Thoracic aorta (tissue), 2 donors: ENCODE results near the gene INKA1. TPM values are rescaled to one million over a fixed set of nuclear protein-coding genes. Genes with fewer than 3 reads are reported as not detected.

ENCODE experiments used
- ATAC-seq: fragments of 150-250 bp; one replicate; pipeline ENCODE4 v1.8.0; 2017; ENCODE audit warnings: low read depth; ENCODE audit not compliant: insufficient number of reproducible peaks, low FRiP score
- DNase-seq: peaks from one replicate; pipeline ENCODE4 v3.0.0-alpha.2; 2020; ENCODE audit warnings: low spot score
- H3K27ac ChIP-seq, 2 donors: fragments of 200-600 bp; sonication (generic); 1 replicate in 1 of 2; 2 replicates in 1 of 2; pipeline ENCODE4 v1.5.1; 2016; ENCODE audit warnings: mild to moderate bottlenecking in 2 of 2, moderate library complexity in 2 of 2
- H3K27me3 ChIP-seq: fragments of 200-600 bp; sonication (generic); replicated peaks from 2 replicates; pipeline ENCODE4 v1.6.0; 2016; ENCODE audit warnings: mild to moderate bottlenecking; ENCODE audit not compliant: insufficient read depth
- H3K36me3 ChIP-seq: fragments of 200-600 bp; sonication (generic); one replicate; pipeline ENCODE4 v1.5.1; 2016
- H3K4me1 ChIP-seq, 2 donors: fragments of 200-600 bp; sonication (generic); 1 replicate in 1 of 2; 2 replicates in 1 of 2; pipeline versions ENCODE4 v1.5.1 to v1.6.0; 2016; ENCODE audit warnings: low read depth in 2 of 2, mild to moderate bottlenecking in 1 of 2; ENCODE audit not compliant: control insufficient read depth in 1 of 2
- H3K4me3 ChIP-seq: fragments of 200-600 bp; sonication (generic); 2 replicates; pipeline ENCODE4 v1.5.1; 2016; ENCODE audit warnings: mild to moderate bottlenecking
- H3K9me3 ChIP-seq: fragments of 200-600 bp; sonication (generic); 2 replicates; pipeline ENCODE4 v1.5.1; 2016
- total RNA-seq, 2 donors: library from RNA; depleted of rRNA; stranded (reverse); fragments of >200 nt; gene quantifications; one replicate each; pipeline versions ENCODE4 v1.1.0 to v1.2.3, GENCODE V29; 2016
- TF ChIP-seq, protein P1 (sequence below): fragments of 200-600 bp; sonication (generic); IDR thresholded peaks from one replicate; pipeline ENCODE4 v1.5.1; 2019; ENCODE audit warnings: antibody characterized with exemption

INKA1 gene
- total RNA-seq, 2 donors from 2014 or later, result 6.4 to 9.2 TPM

DNA sequence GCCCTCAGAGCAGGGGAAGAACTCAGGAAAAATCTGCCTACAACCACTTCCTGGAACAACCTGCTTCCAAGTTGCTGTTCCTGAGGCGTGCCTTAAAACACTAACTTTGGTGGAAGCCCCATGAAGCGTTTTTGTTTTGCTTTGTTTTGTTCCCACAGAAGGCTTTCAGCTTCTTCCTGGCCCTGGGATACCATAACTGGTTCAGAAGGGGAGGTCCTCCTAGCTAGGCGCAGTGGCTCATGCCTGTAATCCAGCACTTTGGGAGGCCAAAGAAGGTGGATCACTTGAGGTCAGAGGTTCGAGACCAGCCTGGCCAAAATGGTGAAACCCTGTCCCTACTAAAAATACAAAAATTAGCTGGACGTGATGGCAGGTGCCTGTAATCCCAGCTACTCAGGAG is 15.5 kb upstream of the INKA1 start:
- no peaks in the 10 kb centered on the region for H3K27me3 ChIP-seq
- H3K27ac ChIP-seq, result peak overlapping the region; percentile 86 to 88
- peaks cover 20 to 28% of the 10 kb centered on the region in 2 donors for H3K4me1 ChIP-seq
- H3K36me3 ChIP-seq, result no peaks in the 10 kb centered on the region
- TF ChIP-seq, protein P1, sequence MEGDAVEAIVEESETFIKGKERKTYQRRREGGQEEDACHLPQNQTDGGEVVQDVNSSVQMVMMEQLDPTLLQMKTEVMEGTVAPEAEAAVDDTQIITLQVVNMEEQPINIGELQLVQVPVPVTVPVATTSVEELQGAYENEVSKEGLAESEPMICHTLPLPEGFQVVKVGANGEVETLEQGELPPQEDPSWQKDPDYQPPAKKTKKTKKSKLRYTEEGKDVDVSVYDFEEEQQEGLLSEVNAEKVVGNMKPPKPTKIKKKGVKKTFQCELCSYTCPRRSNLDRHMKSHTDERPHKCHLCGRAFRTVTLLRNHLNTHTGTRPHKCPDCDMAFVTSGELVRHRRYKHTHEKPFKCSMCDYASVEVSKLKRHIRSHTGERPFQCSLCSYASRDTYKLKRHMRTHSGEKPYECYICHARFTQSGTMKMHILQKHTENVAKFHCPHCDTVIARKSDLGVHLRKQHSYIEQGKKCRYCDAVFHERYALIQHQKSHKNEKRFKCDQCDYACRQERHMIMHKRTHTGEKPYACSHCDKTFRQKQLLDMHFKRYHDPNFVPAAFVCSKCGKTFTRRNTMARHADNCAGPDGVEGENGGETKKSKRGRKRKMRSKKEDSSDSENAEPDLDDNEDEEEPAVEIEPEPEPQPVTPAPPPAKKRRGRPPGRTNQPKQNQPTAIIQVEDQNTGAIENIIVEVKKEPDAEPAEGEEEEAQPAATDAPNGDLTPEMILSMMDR, result no peak
- no peak for DNase-seq
- H3K4me3 ChIP-seq, result no peak overlapping the region
- no peak for ATAC-seq
- no peaks in the 10 kb centered on the region for H3K9me3 ChIP-seq

DNA sequence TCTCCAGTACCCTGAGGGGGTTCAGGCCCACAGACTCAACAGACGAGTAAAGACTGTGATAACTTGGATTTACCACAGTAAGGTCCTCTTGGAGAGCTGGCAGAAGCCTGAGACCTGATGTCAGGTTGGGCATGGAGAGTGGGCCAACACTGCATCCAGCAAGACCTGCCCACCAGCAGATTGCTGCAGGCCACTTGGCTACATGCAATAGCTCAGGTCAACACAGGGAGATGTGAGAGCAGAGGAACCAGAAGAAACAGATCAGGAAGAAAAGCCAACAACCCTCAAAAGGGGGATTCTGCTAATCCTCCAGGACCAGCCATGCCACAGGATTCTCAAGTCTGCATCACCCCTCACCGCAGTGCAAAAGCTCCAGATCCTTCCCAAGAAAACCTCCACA is 15.0 kb upstream of the INKA1 start:
- no peak overlapping the region for H3K4me3 ChIP-seq
- H3K4me1 ChIP-seq, result peaks cover 20 to 23% of the 10 kb centered on the region in 2 donors
- H3K27ac ChIP-seq, result no peak overlapping the region
- H3K9me3 ChIP-seq, result no peaks in the 10 kb centered on the region
- H3K36me3 ChIP-seq, result no peaks in the 10 kb centered on the region
- TF ChIP-seq, protein P1, result no peak
- H3K27me3 ChIP-seq, result no peaks in the 10 kb centered on the region
- no peak for ATAC-seq
- DNase-seq, result no peak

DNA sequence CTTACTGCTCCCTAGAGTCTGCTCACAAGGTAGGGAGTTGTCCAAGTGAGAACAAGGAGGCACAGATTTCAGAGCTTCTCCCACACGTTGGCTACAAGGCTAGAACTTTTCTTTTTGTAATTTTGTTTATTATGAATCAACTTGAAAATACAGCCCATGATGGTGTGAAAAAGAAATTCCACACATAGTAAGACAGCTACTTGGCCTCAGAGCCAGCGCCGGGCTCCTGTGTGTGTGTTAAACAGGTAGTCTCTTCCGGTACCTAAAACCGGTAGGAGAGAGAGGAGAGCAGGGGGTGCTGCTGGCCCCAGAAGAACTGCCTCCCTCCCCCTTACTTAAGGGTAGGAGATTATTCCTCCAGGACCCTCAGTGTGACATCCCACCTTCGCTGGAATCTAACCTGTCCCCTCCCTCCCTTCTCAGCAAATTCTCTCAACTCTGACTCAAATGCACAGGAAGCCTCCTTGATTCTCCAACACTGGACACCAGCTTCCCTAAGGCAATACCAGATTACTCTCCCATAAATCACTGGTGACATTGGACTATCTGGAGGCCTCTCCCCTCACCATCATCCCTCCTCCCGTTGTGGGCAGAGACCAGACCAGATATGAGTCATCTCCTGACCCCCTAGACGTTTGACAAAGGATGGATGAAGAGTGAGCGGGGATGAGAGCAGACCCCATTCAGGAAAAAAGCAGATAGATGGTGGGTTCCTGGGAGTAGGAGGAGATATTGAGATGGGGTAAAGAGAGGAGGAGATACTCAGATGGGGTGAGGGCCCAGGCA is 12.2 kb upstream of the INKA1 start:
- Histone ChIP-seq H3K36me3 (no peaks in the 10 kb centered on the region), H3K4me1 (peaks cover 5 to 8% of the 10 kb centered on the region in 2 donors), H3K9me3 (no peaks in the 10 kb centered on the region), H3K27me3 (no peaks in the 10 kb centered on the region), H3K4me3 (no peak overlapping the region), H3K27ac (no peak overlapping the region)
- ATAC-seq, result no peak
- TF ChIP-seq, protein P1, result no peak
- DNase-seq, result no peak

DNA sequence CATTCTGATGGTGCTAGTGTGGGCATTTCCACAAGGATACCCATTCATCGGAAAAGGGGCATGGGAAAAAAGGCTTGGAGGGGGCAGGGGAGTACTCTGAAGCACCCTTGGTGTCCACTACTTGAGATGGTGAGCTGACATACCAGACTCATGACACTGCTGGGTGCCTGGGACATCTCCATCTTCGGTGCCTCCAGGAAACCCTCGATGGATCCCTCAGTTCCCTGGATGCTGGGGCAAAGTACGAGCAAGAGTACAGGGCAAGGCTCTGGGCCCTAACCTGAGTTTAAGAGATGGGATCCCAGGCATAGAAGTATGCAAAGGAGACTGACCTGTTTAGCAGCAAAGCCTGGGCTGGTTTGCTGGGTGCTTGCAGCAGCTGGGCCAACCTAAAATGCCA is 11.5 kb upstream of the INKA1 start:
- Histone ChIP-seq H3K27me3 (no peaks in the 10 kb centered on the region), H3K4me1 (peaks cover 5 to 8% of the 10 kb centered on the region in 2 donors), H3K9me3 (no peaks in the 10 kb centered on the region), H3K4me3 (no peak overlapping the region), H3K36me3 (no peaks in the 10 kb centered on the region), H3K27ac (no peak overlapping the region)
- ATAC-seq (no peak), DNase-seq (no peak)
- TF ChIP-seq, protein P1, result no peak

DNA sequence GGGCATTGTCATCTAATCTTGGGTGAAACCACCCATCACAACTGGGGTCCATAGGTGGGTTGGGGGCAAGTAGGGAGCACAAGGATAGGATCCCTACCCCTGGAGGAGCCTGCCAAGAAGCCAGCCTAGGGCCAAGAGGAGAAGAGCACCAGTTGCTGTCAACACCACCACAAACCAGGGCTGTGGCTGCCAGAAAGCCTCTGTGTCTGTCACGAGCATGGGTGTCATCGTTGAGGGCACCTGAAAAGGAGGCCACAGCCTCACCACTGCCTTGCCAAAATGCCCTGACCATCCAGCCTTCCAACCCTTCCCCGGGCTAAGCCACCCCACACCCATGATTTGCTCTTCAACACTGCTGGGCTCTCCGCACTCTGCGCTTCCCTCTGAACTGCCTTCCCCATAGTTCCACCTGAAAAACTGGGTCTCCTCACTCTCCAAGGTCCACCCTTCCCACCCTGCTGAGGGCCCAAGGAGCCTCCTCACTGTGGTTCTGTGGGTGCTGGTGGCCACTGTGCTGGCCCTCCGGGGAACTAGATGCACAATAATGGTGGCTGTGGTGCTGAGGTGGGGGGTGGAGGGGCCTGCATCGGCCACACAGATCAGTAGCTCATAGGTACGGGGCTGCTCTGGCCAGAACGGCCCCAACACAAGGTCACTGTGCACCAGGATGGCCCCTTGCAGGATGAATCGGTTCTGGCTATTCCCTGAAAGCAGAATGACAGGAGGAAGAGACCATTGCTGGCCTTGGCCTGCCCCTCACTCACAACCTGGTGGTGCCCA is 10.5 kb upstream of the INKA1 start:
- ATAC-seq, result no peak
- Histone ChIP-seq H3K4me3 (no peak overlapping the region), H3K36me3 (no peaks in the 10 kb centered on the region), H3K27me3 (no peaks in the 10 kb centered on the region), H3K27ac (no peak overlapping the region), H3K4me1 (no peaks in the 10 kb centered on the region), H3K9me3 (no peaks in the 10 kb centered on the region)
- no peak for DNase-seq
- TF ChIP-seq, protein P1, result no peak
